ENCODE data around the gene INPP5F.

INPP5F gene

GRCh38 chr10:119817991-119818888 lies 92.4 kb downstream of the INPP5F start:
- peak; percentile 40 for DNase-seq (ENCODE audit: low spot score)

- DNase-seq (ENCODE audit: low spot score) = no peak
Observed at GRCh38 chr10:119818889-119819270, 93.0 kb downstream of the INPP5F start.

GRCh38 chr10:119821182-119821581 lies 95.3 kb downstream of the INPP5F start:
- DNase-seq (ENCODE audit: low spot score) = no peak

GRCh38 chr10:119824299-119824698 lies 98.4 kb downstream of the INPP5F start:
- DNase-seq (ENCODE audit: low spot score) = no peak

- no peak for DNase-seq (ENCODE audit: low spot score)
Observed at GRCh38 chr10:119826771-119827170, 100.9 kb downstream of the INPP5F start.

- no peak for DNase-seq (ENCODE audit: low spot score)
Observed at GRCh38 chr10:119827430-119827829, 101.6 kb downstream of the INPP5F start.

GRCh38 chr10:119829429-119829828 lies 103.6 kb downstream of the INPP5F start:
- no peak for DNase-seq (ENCODE audit: low spot score)

- no peak for DNase-seq (ENCODE audit: low spot score)
Observed at GRCh38 chr10:119830851-119831250, 105.0 kb downstream of the INPP5F start.

GRCh38 chr10:119831656-119832055 lies 105.8 kb downstream of the INPP5F start:
- no peak for DNase-seq (ENCODE audit: low spot score)

- no peak for DNase-seq (ENCODE audit: low spot score)
Observed at GRCh38 chr10:119832951-119833350, 107.1 kb downstream of the INPP5F start.

- DNase-seq (ENCODE audit: low spot score) = no peak
Observed at GRCh38 chr10:119834188-119834587, 108.3 kb downstream of the INPP5F start.

GRCh38 chr10:119845656-119846055 lies 119.8 kb downstream of the INPP5F start:
- no peak for DNase-seq (ENCODE audit: low spot score)

GRCh38 chr10:119849031-119849789 lies 123.4 kb downstream of the INPP5F start:
- no peak for DNase-seq (ENCODE audit: low spot score)

- no peak for DNase-seq (ENCODE audit: low spot score)
Observed at GRCh38 chr10:119849944-119850343, 124.1 kb downstream of the INPP5F start.

GRCh38 chr10:119852277-119852676 lies 126.4 kb downstream of the INPP5F start:
- DNase-seq (ENCODE audit: low spot score) = no peak

- DNase-seq (ENCODE audit: low spot score) = no peak
Observed at GRCh38 chr10:119852822-119853221, 127.0 kb downstream of the INPP5F start.

- DNase-seq (ENCODE audit: low spot score) = no peak
Observed at GRCh38 chr10:119853574-119853973, 127.7 kb downstream of the INPP5F start.

- DNase-seq (ENCODE audit: low spot score) = no peak
Observed at GRCh38 chr10:119858063-119858462, 132.2 kb downstream of the INPP5F start.

- peak; percentile 51 for DNase-seq (ENCODE audit: low spot score)
Observed at GRCh38 chr10:119859420-119860258, 133.8 kb downstream of the INPP5F start.

GRCh38 chr10:119860866-119861607 lies 135.2 kb downstream of the INPP5F start:
- DNase-seq (ENCODE audit: low spot score) = peak; percentile 33

- DNase-seq (ENCODE audit: low spot score) = no peak
Observed at GRCh38 chr10:119862524-119862923, 136.7 kb downstream of the INPP5F start.

Data from germinal center (tissue), 1 donor.